Sciatic nerve (tissue), 2 donors: ENCODE measurements around the gene KLHL29. TPM values are rescaled to one million over a fixed set of nuclear protein-coding genes. Genes with fewer than 3 reads are reported as not detected.

Experiments used
- ATAC-seq: fragments of 200-7000 bp; cut with Tn5 transposase; one replicate; pipeline ENCODE4 v1.9.1; 2020; ENCODE audit warnings: mild to moderate bottlenecking, moderate library complexity
- DNase-seq: peaks from one replicate; pipeline ENCODE4 v3.0.0-alpha.2; 2020; ENCODE audit warnings: low spot score
- intact Hi-C: fragments of 100-400 bp; cut with DNase I; formaldehyde crosslinking; loops from one replicate; pipeline ENCODE4 v1.14.2; 2022
- total RNA-seq: library from RNA; stranded (reverse); fragmentation: NEBNext Ultra II Directional; extraction: Animal tissue kit (Norgen Biotek cat#: 25700); gene quantifications from one replicate; pipeline ENCODE4 v1.2.1, GENCODE V29; 2021
- donor health status: DM: no; HTN: no; CAD: no.
- donor health status: DM: no; HTN: no; CAD: no.

The KLHL29 gene
- total RNA-seq, 1 donor from 2014 or later: 31.7 TPM

GRCh38 chr2:23684395-23685176, 299.6 kb downstream of the KLHL29 start:
- no peak for DNase-seq
- intact Hi-C loops: no loop called here
- no peak for ATAC-seq

GRCh38 chr2:23685181-23685580, 300.2 kb downstream of the KLHL29 start:
- DNase-seq (no peak), ATAC-seq (no peak)
- intact Hi-C loops: no loop called here

GRCh38 chr2:23685706-23686105, 300.7 kb downstream of the KLHL29 start:
- no peak for DNase-seq
- ATAC-seq: no peak
- intact Hi-C loops: no loop called here

GRCh38 chr2:23686405-23687029, 301.5 kb downstream of the KLHL29 start:
- DNase-seq (no peak), ATAC-seq (no peak)
- intact Hi-C loops: no loop called here

GRCh38 chr2:23687214-23687613, 302.2 kb downstream of the KLHL29 start:
- no peak for ATAC-seq
- no peak for DNase-seq
- intact Hi-C loops: no loop called here

- DNase-seq (no peak), ATAC-seq (no peak)
- intact Hi-C loops: no loop called here
These were observed 302.7 kb downstream of the KLHL29 start for GRCh38 chr2:23687713-23688112.

GRCh38 chr2:23688486-23689130, 303.6 kb downstream of the KLHL29 start:
- intact Hi-C loops: no loop called here
- DNase-seq: no peak
- ATAC-seq: no peak

- ATAC-seq: peak; percentile 3
- intact Hi-C loops: no loop called here
- DNase-seq: no peak
These were observed 304.2 kb downstream of the KLHL29 start for GRCh38 chr2:23689131-23689700.

- intact Hi-C loops: no loop called here
- DNase-seq (no peak), ATAC-seq (no peak)
These were observed 304.9 kb downstream of the KLHL29 start for GRCh38 chr2:23689891-23690290.

GRCh38 chr2:23690421-23691105, 305.6 kb downstream of the KLHL29 start:
- ATAC-seq: no peak
- no peak for DNase-seq
- intact Hi-C loops: no loop called here

GRCh38 chr2:23691106-23691470, 306.1 kb downstream of the KLHL29 start:
- intact Hi-C loops: no loop called here
- DNase-seq (peak; percentile 45), ATAC-seq (no peak)

GRCh38 chr2:23691565-23691964, 306.6 kb downstream of the KLHL29 start:
- no peak for ATAC-seq
- intact Hi-C loops: no loop called here
- DNase-seq: peak; percentile 57

- no peak for ATAC-seq
- DNase-seq: no peak
- intact Hi-C loops: no loop called here
These were observed 307.3 kb downstream of the KLHL29 start for GRCh38 chr2:23692263-23692662.

GRCh38 chr2:23692851-23693605, 308.0 kb downstream of the KLHL29 start:
- DNase-seq (no peak), ATAC-seq (no peak)
- intact Hi-C loops: no loop called here

GRCh38 chr2:23693606-23693951, 308.6 kb downstream of the KLHL29 start:
- DNase-seq: no peak
- ATAC-seq: no peak
- intact Hi-C loops: no loop called here

- ATAC-seq (no peak), DNase-seq (no peak)
- intact Hi-C loops: no loop called here
These were observed 309.4 kb downstream of the KLHL29 start for GRCh38 chr2:23694058-23695045.

- DNase-seq: no peak
- intact Hi-C loops: no loop called here
- ATAC-seq: no peak
These were observed 310.4 kb downstream of the KLHL29 start for GRCh38 chr2:23695214-23695889.
